Uterus (tissue), 4 donors: ENCODE results near the gene GSK3B. TPM values are rescaled to one million over a fixed set of nuclear protein-coding genes. Genes with fewer than 3 reads are reported as not detected.

Experiments
- DNase-seq, 2 donors: peaks; one replicate each; pipeline ENCODE4 v3.0.0-alpha.2; 2019 to 2020
- H3K27ac ChIP-seq, 2 donors: fragments of 200-600 bp; sonication (generic); 1 replicate in 1 of 2; 2 replicates in 1 of 2; pipeline ENCODE4 v1.5.1; 2016 to 2018
- H3K27me3 ChIP-seq, 2 donors: fragments of 200-600 bp; sonication (generic); one replicate each; pipeline ENCODE4 v1.5.1; 2018 to 2019; ENCODE audit warnings: control low read depth in 1 of 2
- H3K36me3 ChIP-seq, 2 donors: fragments of 200-600 bp; sonication (generic); one replicate each; pipeline ENCODE4 v1.5.1; 2019; ENCODE audit warnings: control low read depth in 1 of 2
- H3K4me1 ChIP-seq, 2 donors: fragments of 200-600 bp; sonication (generic); one replicate each; pipeline ENCODE4 v1.5.1; 2018 to 2019; ENCODE audit warnings: control low read depth in 1 of 2
- H3K4me3 ChIP-seq, 2 donors: fragments of 200-600 bp; sonication (generic); 1 replicate in 1 of 2; 2 replicates in 1 of 2; pipeline ENCODE4 v1.5.1; 2018 to 2019; ENCODE audit warnings: mild to moderate bottlenecking in 1 of 2
- H3K9me3 ChIP-seq, 2 donors: fragments of 200-600 bp; sonication (generic); one replicate each; pipeline ENCODE4 v1.5.1; 2019; ENCODE audit warnings: control low read depth in 1 of 2
- CTCF ChIP-seq, 4 experiments: fragments of 200-600 bp in 2 of 4; fragments of 450-650 bp in 2 of 4; sonication (generic) in 2 of 4; IDR thresholded peaks; one replicate each; pipeline ENCODE4 v1.5.1; 2016 to 2019; ENCODE audit warnings: antibody characterized with exemption in 4 of 4, mild to moderate bottlenecking in 2 of 4, moderate library complexity in 1 of 4
- POLR2A ChIP-seq, 2 donors: fragments of 450-650 bp; IDR thresholded peaks; one replicate each; pipeline ENCODE4 v1.6.1; 2016; ENCODE audit warnings: antibody characterized with exemption in 2 of 2, mild to moderate bottlenecking in 1 of 2, moderate library complexity in 1 of 2
- intact Hi-C: fragments of 100-400 bp; cut with DNase I; formaldehyde crosslinking; loops from one replicate; pipeline ENCODE4 v1.15.1; 2023; ENCODE audit warnings: low total_unique reads
- total RNA-seq, 4 donors: library from RNA; depleted of rRNA in 3 of 4; stranded (reverse); fragments of >200 nt in 3 of 4; gene quantifications; one replicate each; pipeline versions ENCODE4 v1.1.0 to v1.2.4, GENCODE V29; 2014 to 2023
- donor health status: DM: yes; HTN: yes; CAD: no.

Gene GSK3B
- total RNA-seq, 4 donors from 2014 or later, result 13.5 to 53.8 (median 31.3) TPM

- Histone ChIP-seq H3K9me3 (no peaks in the 10 kb centered on the region), H3K4me3 (no peak overlapping the region), H3K27me3 (no peaks in the 10 kb centered on the region), H3K27ac (no peak overlapping the region), H3K36me3 (no peaks in the 10 kb centered on the region), H3K4me1 (peaks cover 3 to 12% of the 10 kb centered on the region in 2 donors)
- intact Hi-C loops, result no loop called here
- no peak for TF ChIP-seq POLR2A (IDR thresholded peaks at IDR 0.05)
- no peak for DNase-seq
These were observed 46.6 kb downstream of the GSK3B start for GRCh38 chr3:120047686-120048085.

- H3K27ac ChIP-seq, result no peak overlapping the region
- no peak overlapping the region for H3K4me3 ChIP-seq
- intact Hi-C loops, result no loop called here
- no peaks in the 10 kb centered on the region for H3K36me3 ChIP-seq
- H3K4me1 ChIP-seq, result no peaks in the 10 kb centered on the region
- no peak for TF ChIP-seq CTCF (IDR thresholded peaks at IDR 0.05)
- TF ChIP-seq POLR2A (IDR thresholded peaks at IDR 0.05), result no peak
- no peaks in the 10 kb centered on the region for H3K27me3 ChIP-seq
- DNase-seq, result no peak
- peaks cover 0 to 23% of the 10 kb centered on the region in 2 donors for H3K9me3 ChIP-seq
These were observed 53.4 kb downstream of the GSK3B start for GRCh38 chr3:120040813-120041377.

GRCh38 chr3:120039642-120040610 is 54.3 kb downstream of the GSK3B start:
- Histone ChIP-seq H3K9me3 (peaks cover 0 to 23% of the 10 kb centered on the region in 2 donors), H3K27ac (no peak overlapping the region), H3K27me3 (no peaks in the 10 kb centered on the region), H3K4me1 (no peaks in the 10 kb centered on the region), H3K36me3 (no peaks in the 10 kb centered on the region), H3K4me3 (no peak overlapping the region)
- no peak for TF ChIP-seq POLR2A (IDR thresholded peaks at IDR 0.05)
- no peak for DNase-seq
- intact Hi-C loops, result no loop called here

- Histone ChIP-seq H3K4me3 (no peak overlapping the region), H3K27me3 (no peaks in the 10 kb centered on the region), H3K27ac (no peak overlapping the region), H3K4me1 (no peaks in the 10 kb centered on the region), H3K36me3 (no peaks in the 10 kb centered on the region), H3K9me3 (no peaks in the 10 kb centered on the region)
- no peak for DNase-seq
- TF ChIP-seq CTCF (IDR thresholded peaks at IDR 0.05) (no peak), POLR2A (IDR thresholded peaks at IDR 0.05) (no peak)
- intact Hi-C loops, result no loop called here
These were observed 60.7 kb downstream of the GSK3B start for GRCh38 chr3:120033596-120033995.

- no peaks in the 10 kb centered on the region for H3K27me3 ChIP-seq
- no peaks in the 10 kb centered on the region for H3K9me3 ChIP-seq
- H3K4me3 ChIP-seq, result no peak overlapping the region
- H3K36me3 ChIP-seq, result no peaks in the 10 kb centered on the region
- H3K4me1 ChIP-seq, result no peaks in the 10 kb centered on the region
- no peak for DNase-seq
- H3K27ac ChIP-seq, result no peak overlapping the region
- intact Hi-C loops, result no loop called here
- TF ChIP-seq CTCF (IDR thresholded peaks at IDR 0.05), result no peak
- no peak for TF ChIP-seq POLR2A (IDR thresholded peaks at IDR 0.05)
These were observed 62.7 kb downstream of the GSK3B start for GRCh38 chr3:120031561-120031960.

GRCh38 chr3:120029749-120030148 is 64.5 kb downstream of the GSK3B start:
- Histone ChIP-seq H3K4me3 (no peak overlapping the region), H3K4me1 (no peaks in the 10 kb centered on the region), H3K9me3 (no peaks in the 10 kb centered on the region), H3K27me3 (no peaks in the 10 kb centered on the region), H3K27ac (no peak overlapping the region), H3K36me3 (no peaks in the 10 kb centered on the region)
- no peak for TF ChIP-seq CTCF (IDR thresholded peaks at IDR 0.05)
- no peak for TF ChIP-seq POLR2A (IDR thresholded peaks at IDR 0.05)
- intact Hi-C loops, result no loop called here
- DNase-seq, result no peak
